Osteocyte (in vitro differentiated cells): ENCODE data around the gene KDM7A. TPM values are rescaled to one million over a fixed set of nuclear protein-coding genes. Genes with fewer than 3 reads are reported as not detected.
A peak's percentile ranks its signal among the peaks of the same experiment; 100 is the strongest.

Experiments used
- DNase-seq: peaks from one replicate; pipeline ENCODE4 v3.0.0; 2021; ENCODE audit warnings: mixed read lengths; ENCODE audit not compliant: unreplicated experiment; ENCODE audit errors: extremely low spot score
- H3K27ac Mint-ChIP-seq: one replicate; pipeline ENCODE4 v1.8.0; 2021; ENCODE audit warnings: mild to moderate bottlenecking, mixed read lengths; ENCODE audit not compliant: unreplicated experiment
- H3K27me3 Mint-ChIP-seq: one replicate; pipeline ENCODE4 v1.8.0; 2021; ENCODE audit warnings: mixed read lengths; ENCODE audit not compliant: unreplicated experiment
- H3K36me3 Mint-ChIP-seq: one replicate; pipeline ENCODE4 v1.8.0; 2021; ENCODE audit warnings: mixed read lengths; ENCODE audit not compliant: unreplicated experiment
- H3K4me1 Mint-ChIP-seq: one replicate; pipeline ENCODE4 v1.8.0; 2021; ENCODE audit warnings: mixed read lengths; ENCODE audit not compliant: unreplicated experiment
- H3K4me3 Mint-ChIP-seq: one replicate; pipeline ENCODE4 v1.8.0; 2021; ENCODE audit warnings: mild to moderate bottlenecking, moderate library complexity, mixed read lengths; ENCODE audit not compliant: unreplicated experiment
- H3K9me3 Mint-ChIP-seq: one replicate; pipeline ENCODE4 v1.8.0; 2021; ENCODE audit warnings: mixed read lengths; ENCODE audit not compliant: unreplicated experiment
- CTCF ChIP-seq: fragments of 200-600 bp; sonication (generic); IDR thresholded peaks from 2 replicates; pipeline ENCODE4 v1.5.0; 2021; ENCODE audit warnings: antibody characterized with exemption, mild to moderate bottlenecking, moderate library complexity
- total RNA-seq: library from RNA; stranded (reverse); gene quantifications from 2 replicates; pipeline ENCODE4 v1.2.1, GENCODE V29; 2021

KDM7A gene
- total RNA-seq, 1 donor from 2014 or later: 8.8 TPM

GRCh38 chr7:140041659-140042385, 135.0 kb downstream of the KDM7A start:
- peak overlapping the region; percentile 71 for H3K27ac Mint-ChIP-seq
- H3K36me3 Mint-ChIP-seq: peaks cover 33% of the 10 kb centered on the region
- no peaks in the 10 kb centered on the region for H3K27me3 Mint-ChIP-seq
- no peak for TF ChIP-seq CTCF
- peak overlapping the region; percentile 10 for H3K4me3 Mint-ChIP-seq
- DNase-seq: peak; percentile 23
- H3K4me1 Mint-ChIP-seq: peaks cover 35% of the 10 kb centered on the region
- no peaks in the 10 kb centered on the region for H3K9me3 Mint-ChIP-seq

GRCh38 chr7:140039896-140040295, 136.9 kb downstream of the KDM7A start:
- peaks cover 38% of the 10 kb centered on the region for H3K36me3 Mint-ChIP-seq
- no peak overlapping the region for H3K4me3 Mint-ChIP-seq
- no peaks in the 10 kb centered on the region for H3K9me3 Mint-ChIP-seq
- H3K27ac Mint-ChIP-seq: no peak overlapping the region
- DNase-seq: peak; percentile 46
- no peak for TF ChIP-seq CTCF
- H3K4me1 Mint-ChIP-seq: peaks cover 39% of the 10 kb centered on the region
- no peaks in the 10 kb centered on the region for H3K27me3 Mint-ChIP-seq

- Mint-ChIP-seq H3K27me3 (no peaks in the 10 kb centered on the region), H3K9me3 (no peaks in the 10 kb centered on the region), H3K4me3 (no peak overlapping the region), H3K27ac (peak overlapping the region; percentile 48), H3K4me1 (peaks cover 38% of the 10 kb centered on the region), H3K36me3 (peaks cover 38% of the 10 kb centered on the region)
- no peak for TF ChIP-seq CTCF
- DNase-seq: peak; percentile 53
Measured at GRCh38 chr7:140039066-140039465, 137.7 kb downstream of the KDM7A start.

- Mint-ChIP-seq H3K27ac (no peak overlapping the region), H3K4me1 (peaks cover 27% of the 10 kb centered on the region), H3K36me3 (peaks cover 45% of the 10 kb centered on the region), H3K9me3 (no peaks in the 10 kb centered on the region), H3K27me3 (no peaks in the 10 kb centered on the region), H3K4me3 (no peak overlapping the region)
- TF ChIP-seq CTCF: no peak
- DNase-seq: peak; percentile 38
Measured at GRCh38 chr7:140036224-140036962, 140.4 kb downstream of the KDM7A start.
